WTC11 (cell line): Measurements from ENCODE around the gene CTIF. TPM values are rescaled to one million over a fixed set of nuclear protein-coding genes. Genes with fewer than 3 reads are reported as not detected.

ENCODE experiments used
- ATAC-seq: fragments of 200-7000 bp; cut with Tn5 transposase; 2 replicates; pipeline ENCODE4 v1.10.0; 2021; ENCODE audit warnings: mild to moderate bottlenecking, moderate library complexity
- CTCF ChIA-PET: fragments of 300-600 bp; sonication (Branson Sonifier 250); formaldehyde crosslinking; loops from one replicate; lab custom pipeline; 2021; ENCODE audit warnings: antibody characterized with exemption; lab: Charles Lee
- POLR2A ChIA-PET: fragments of 350-600 bp; sonication (Branson Sonifier 250); formaldehyde crosslinking; loops from one replicate; lab custom pipeline; 2021; ENCODE audit warnings: antibody characterized with exemption; lab: Charles Lee
- DNase-seq: peaks from one replicate; pipeline ENCODE4 v3.0.0; 2021; ENCODE audit warnings: low spot score
- H3K27ac Mint-ChIP-seq: 2 replicates; pipeline ENCODE4 v1.8.0; 2021; ENCODE audit warnings: mixed read lengths
- H3K27me3 Mint-ChIP-seq: 2 replicates; pipeline ENCODE4 v1.8.0; 2021; ENCODE audit warnings: low read depth, mild to moderate bottlenecking, moderate library complexity, mixed read lengths
- H3K36me3 Mint-ChIP-seq: 2 replicates; pipeline ENCODE4 v1.8.0; 2021; ENCODE audit warnings: mixed read lengths
- H3K4me1 Mint-ChIP-seq: 2 replicates; pipeline ENCODE4 v1.8.0; 2022; ENCODE audit warnings: mixed read lengths
- H3K4me3 Mint-ChIP-seq: 2 replicates; pipeline ENCODE4 v1.8.0; 2021; ENCODE audit warnings: mild to moderate bottlenecking, moderate library complexity, mixed read lengths
- H3K9me3 Mint-ChIP-seq: 2 replicates; pipeline ENCODE4 v1.8.0; 2021; ENCODE audit warnings: mixed read lengths
- EMX1 ChIP-seq: fragments of 250-450 bp; sonication (Bioruptor Pico); IDR thresholded peaks from 2 replicates; pipeline ENCODE4 v1.8.0; 2021; ENCODE audit warnings: mild to moderate bottlenecking
- FOXJ3 ChIP-seq: sonication (generic); formaldehyde crosslinking; IDR thresholded peaks from 2 replicates; pipeline ENCODE4 v1.9.0; 2021; ENCODE audit warnings: missing genetic modification reagents, mild to moderate bottlenecking, borderline replicate concordance
- IRF2 ChIP-seq: sonication (generic); formaldehyde crosslinking; IDR thresholded peaks from 2 replicates; pipeline ENCODE4 v1.8.0; 2022; ENCODE audit warnings: low read depth, missing genetic modification reagents, borderline replicate concordance
- JUN ChIP-seq: sonication (generic); formaldehyde crosslinking; IDR thresholded peaks from 2 replicates; pipeline ENCODE4 v1.8.0; 2023; ENCODE audit warnings: mild to moderate bottlenecking, missing genetic modification reagents
- KAT7 ChIP-seq: sonication (generic); formaldehyde crosslinking; IDR thresholded peaks from 2 replicates; pipeline ENCODE4 v1.8.1; 2023; ENCODE audit warnings: missing genetic modification reagents, mild to moderate bottlenecking, borderline replicate concordance
- MXD4 ChIP-seq: fragments of 250-450 bp; sonication (Bioruptor Pico); IDR thresholded peaks from 2 replicates; pipeline ENCODE4 v1.8.0; 2021; ENCODE audit warnings: mild to moderate bottlenecking, moderate library complexity, borderline replicate concordance
- MYBL2 ChIP-seq: sonication (generic); formaldehyde crosslinking; IDR thresholded peaks from 2 replicates; pipeline ENCODE4 v1.8.1; 2023; ENCODE audit warnings: mild to moderate bottlenecking, moderate library complexity, missing genetic modification reagents
- NFE2L1 ChIP-seq: sonication (generic); formaldehyde crosslinking; IDR thresholded peaks from 2 replicates; pipeline ENCODE4 v1.8.1; 2023; ENCODE audit warnings: missing genetic modification reagents
- NFYB ChIP-seq: sonication (generic); formaldehyde crosslinking; conservative IDR thresholded peaks from 2 replicates; pipeline ENCODE4 v1.8.0; 2022; ENCODE audit warnings: low read depth, missing genetic modification reagents
- OVOL2 ChIP-seq: fragments of 250-450 bp; sonication (Bioruptor Pico); IDR thresholded peaks from 2 replicates; pipeline ENCODE4 v1.9.0; 2021; ENCODE audit warnings: mild to moderate bottlenecking, borderline replicate concordance
- TEAD1 ChIP-seq: sonication (generic); formaldehyde crosslinking; IDR thresholded peaks from 2 replicates; pipeline ENCODE4 v1.8.0; 2022; ENCODE audit warnings: mild to moderate bottlenecking, missing genetic modification reagents
- ZNF232 ChIP-seq: sonication (generic); formaldehyde crosslinking; IDR thresholded peaks from 2 replicates; pipeline ENCODE4 v1.8.0; 2022; ENCODE audit warnings: mild to moderate bottlenecking, missing genetic modification reagents
- total RNA-seq: library from RNA; stranded (reverse); gene quantifications from 3 replicates; pipeline ENCODE4 v1.2.3, GENCODE V29; 2021
- TF ChIP-seq, protein P1 (sequence below): fragments of 250-450 bp; sonication (Bioruptor Pico); IDR thresholded peaks from 2 replicates; pipeline ENCODE4 v2.1.2; 2022; ENCODE audit warnings: mild to moderate bottlenecking, moderate library complexity
- TF ChIP-seq, protein P2 (sequence below): sonication (generic); formaldehyde crosslinking; IDR thresholded peaks from 2 replicates; pipeline ENCODE4 v1.8.1; 2022; ENCODE audit warnings: mild to moderate bottlenecking, moderate library complexity, missing genetic modification reagents
- TF ChIP-seq, protein P3 (sequence below): sonication (generic); formaldehyde crosslinking; IDR thresholded peaks from 2 replicates; pipeline ENCODE4 v1.8.0; 2022; ENCODE audit warnings: mild to moderate bottlenecking, missing genetic modification reagents
- TF ChIP-seq, protein P4 (sequence below): sonication (generic); formaldehyde crosslinking; IDR thresholded peaks from 2 replicates; pipeline ENCODE4 v1.8.1; 2022; ENCODE audit warnings: low read depth, missing genetic modification reagents, borderline replicate concordance
- TF ChIP-seq, protein P5 (sequence below): sonication (generic); formaldehyde crosslinking; IDR thresholded peaks from 2 replicates; pipeline ENCODE4 v1.8.1; 2023; ENCODE audit warnings: mild to moderate bottlenecking, missing genetic modification reagents, borderline replicate concordance
- TF ChIP-seq, protein P6 (sequence below): sonication (generic); formaldehyde crosslinking; IDR thresholded peaks from 2 replicates; pipeline ENCODE4 v1.8.1; 2023; ENCODE audit warnings: mild to moderate bottlenecking, missing genetic modification reagents, moderate library complexity
- TF ChIP-seq, protein P7 (sequence below): sonication (generic); formaldehyde crosslinking; IDR thresholded peaks from 2 replicates; pipeline ENCODE4 v1.8.1; 2022; ENCODE audit warnings: low read depth, mild to moderate bottlenecking, moderate library complexity, missing genetic modification reagents, borderline replicate concordance
- TF ChIP-seq, protein P8 (sequence below): sonication (generic); formaldehyde crosslinking; IDR thresholded peaks from 2 replicates; pipeline ENCODE4 v1.8.0; 2023; ENCODE audit warnings: missing genetic modification reagents, mild to moderate bottlenecking, borderline replicate concordance

The CTIF gene
- total RNA-seq, 1 experiment from 2014 or later = 28.5 TPM

DNA sequence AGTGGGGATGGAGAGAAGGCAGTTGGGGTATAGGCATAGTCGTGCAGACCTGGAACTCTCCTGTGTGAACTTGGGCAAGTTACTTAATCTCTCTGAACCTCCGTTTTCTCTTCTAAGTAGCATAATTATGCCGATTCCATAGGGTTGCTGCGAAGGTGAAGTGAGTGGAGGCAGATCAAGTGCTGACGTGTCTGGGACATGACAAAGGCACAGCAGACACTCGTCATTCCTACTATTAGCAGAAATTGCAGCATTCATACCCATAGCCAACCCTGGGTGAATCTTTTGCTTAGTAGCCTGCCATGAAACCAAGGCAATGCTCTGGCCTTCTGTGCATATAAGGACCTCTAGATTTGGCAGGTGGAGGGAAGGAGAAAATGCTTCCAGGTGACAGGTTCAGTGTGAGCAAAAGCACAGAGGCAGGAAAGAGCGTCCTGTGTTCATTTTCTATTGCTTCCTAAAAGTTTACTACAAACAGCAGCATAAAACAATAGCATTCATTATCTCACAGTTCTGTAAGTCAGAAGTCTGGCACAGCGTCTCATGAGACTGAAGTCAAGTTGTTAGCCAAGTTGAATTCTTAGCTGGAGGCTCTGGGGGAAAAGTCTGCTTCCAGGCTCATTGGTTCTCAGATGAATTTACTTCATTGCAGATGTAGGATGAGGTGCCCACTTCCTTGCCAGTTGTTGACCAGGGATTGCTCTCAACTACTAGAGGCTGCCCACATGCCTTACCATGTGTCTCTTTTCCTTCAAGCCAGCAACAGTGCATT, 77.8 kb downstream of the CTIF start:
- no peak overlapping the region for H3K4me3 Mint-ChIP-seq
- no peaks in the 10 kb centered on the region for H3K9me3 Mint-ChIP-seq
- POLR2A ChIA-PET = no interaction called here
- H3K4me1 Mint-ChIP-seq = peaks cover 35% of the 10 kb centered on the region
- CTCF ChIA-PET = no interaction called here
- TF ChIP-seq MYBL2 = no peak
- no peak for TF ChIP-seq TEAD1 (CRISPR knock-in tag)
- TF ChIP-seq NFE2L1 (CRISPR knock-in tag) = no peak
- no peak for TF ChIP-seq KAT7 (CRISPR knock-in tag)
- TF ChIP-seq, protein P1, sequence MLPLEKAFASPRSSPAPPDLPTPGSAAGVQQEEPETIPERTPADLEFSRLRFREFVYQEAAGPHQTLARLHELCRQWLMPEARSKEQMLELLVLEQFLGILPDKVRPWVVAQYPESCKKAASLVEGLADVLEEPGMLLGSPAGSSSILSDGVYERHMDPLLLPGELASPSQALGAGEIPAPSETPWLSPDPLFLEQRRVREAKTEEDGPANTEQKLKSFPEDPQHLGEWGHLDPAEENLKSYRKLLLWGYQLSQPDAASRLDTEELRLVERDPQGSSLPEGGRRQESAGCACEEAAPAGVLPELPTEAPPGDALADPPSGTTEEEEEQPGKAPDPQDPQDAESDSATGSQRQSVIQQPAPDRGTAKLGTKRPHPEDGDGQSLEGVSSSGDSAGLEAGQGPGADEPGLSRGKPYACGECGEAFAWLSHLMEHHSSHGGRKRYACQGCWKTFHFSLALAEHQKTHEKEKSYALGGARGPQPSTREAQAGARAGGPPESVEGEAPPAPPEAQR = no peak
- TF ChIP-seq JUN = no peak
- no peak for TF ChIP-seq OVOL2
- no peak for TF ChIP-seq MXD4
- TF ChIP-seq, protein P2, sequence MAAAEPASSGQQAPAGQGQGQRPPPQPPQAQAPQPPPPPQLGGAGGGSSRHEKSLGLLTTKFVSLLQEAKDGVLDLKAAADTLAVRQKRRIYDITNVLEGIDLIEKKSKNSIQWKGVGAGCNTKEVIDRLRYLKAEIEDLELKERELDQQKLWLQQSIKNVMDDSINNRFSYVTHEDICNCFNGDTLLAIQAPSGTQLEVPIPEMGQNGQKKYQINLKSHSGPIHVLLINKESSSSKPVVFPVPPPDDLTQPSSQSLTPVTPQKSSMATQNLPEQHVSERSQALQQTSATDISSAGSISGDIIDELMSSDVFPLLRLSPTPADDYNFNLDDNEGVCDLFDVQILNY = no peak
- TF ChIP-seq, protein P3, sequence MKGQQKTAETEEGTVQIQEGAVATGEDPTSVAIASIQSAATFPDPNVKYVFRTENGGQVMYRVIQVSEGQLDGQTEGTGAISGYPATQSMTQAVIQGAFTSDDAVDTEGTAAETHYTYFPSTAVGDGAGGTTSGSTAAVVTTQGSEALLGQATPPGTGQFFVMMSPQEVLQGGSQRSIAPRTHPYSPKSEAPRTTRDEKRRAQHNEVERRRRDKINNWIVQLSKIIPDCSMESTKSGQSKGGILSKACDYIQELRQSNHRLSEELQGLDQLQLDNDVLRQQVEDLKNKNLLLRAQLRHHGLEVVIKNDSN = no peak
- no peak for TF ChIP-seq IRF2 (CRISPR knock-in tag)
- no peak for TF ChIP-seq NFYB (CRISPR knock-in tag)
- TF ChIP-seq, protein P4, sequence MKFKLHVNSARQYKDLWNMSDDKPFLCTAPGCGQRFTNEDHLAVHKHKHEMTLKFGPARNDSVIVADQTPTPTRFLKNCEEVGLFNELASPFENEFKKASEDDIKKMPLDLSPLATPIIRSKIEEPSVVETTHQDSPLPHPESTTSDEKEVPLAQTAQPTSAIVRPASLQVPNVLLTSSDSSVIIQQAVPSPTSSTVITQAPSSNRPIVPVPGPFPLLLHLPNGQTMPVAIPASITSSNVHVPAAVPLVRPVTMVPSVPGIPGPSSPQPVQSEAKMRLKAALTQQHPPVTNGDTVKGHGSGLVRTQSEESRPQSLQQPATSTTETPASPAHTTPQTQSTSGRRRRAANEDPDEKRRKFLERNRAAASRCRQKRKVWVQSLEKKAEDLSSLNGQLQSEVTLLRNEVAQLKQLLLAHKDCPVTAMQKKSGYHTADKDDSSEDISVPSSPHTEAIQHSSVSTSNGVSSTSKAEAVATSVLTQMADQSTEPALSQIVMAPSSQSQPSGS = no peak
- no peak for TF ChIP-seq FOXJ3 (CRISPR knock-in tag)
- TF ChIP-seq, protein P5, sequence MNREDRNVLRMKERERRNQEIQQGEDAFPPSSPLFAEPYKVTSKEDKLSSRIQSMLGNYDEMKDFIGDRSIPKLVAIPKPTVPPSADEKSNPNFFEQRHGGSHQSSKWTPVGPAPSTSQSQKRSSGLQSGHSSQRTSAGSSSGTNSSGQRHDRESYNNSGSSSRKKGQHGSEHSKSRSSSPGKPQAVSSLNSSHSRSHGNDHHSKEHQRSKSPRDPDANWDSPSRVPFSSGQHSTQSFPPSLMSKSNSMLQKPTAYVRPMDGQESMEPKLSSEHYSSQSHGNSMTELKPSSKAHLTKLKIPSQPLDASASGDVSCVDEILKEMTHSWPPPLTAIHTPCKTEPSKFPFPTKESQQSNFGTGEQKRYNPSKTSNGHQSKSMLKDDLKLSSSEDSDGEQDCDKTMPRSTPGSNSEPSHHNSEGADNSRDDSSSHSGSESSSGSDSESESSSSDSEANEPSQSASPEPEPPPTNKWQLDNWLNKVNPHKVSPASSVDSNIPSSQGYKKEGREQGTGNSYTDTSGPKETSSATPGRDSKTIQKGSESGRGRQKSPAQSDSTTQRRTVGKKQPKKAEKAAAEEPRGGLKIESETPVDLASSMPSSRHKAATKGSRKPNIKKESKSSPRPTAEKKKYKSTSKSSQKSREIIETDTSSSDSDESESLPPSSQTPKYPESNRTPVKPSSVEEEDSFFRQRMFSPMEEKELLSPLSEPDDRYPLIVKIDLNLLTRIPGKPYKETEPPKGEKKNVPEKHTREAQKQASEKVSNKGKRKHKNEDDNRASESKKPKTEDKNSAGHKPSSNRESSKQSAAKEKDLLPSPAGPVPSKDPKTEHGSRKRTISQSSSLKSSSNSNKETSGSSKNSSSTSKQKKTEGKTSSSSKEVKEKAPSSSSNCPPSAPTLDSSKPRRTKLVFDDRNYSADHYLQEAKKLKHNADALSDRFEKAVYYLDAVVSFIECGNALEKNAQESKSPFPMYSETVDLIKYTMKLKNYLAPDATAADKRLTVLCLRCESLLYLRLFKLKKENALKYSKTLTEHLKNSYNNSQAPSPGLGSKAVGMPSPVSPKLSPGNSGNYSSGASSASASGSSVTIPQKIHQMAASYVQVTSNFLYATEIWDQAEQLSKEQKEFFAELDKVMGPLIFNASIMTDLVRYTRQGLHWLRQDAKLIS (CRISPR knock-in tag) = no peak
- TF ChIP-seq EMX1 (CRISPR knock-in tag) = no peak
- TF ChIP-seq, protein P6, sequence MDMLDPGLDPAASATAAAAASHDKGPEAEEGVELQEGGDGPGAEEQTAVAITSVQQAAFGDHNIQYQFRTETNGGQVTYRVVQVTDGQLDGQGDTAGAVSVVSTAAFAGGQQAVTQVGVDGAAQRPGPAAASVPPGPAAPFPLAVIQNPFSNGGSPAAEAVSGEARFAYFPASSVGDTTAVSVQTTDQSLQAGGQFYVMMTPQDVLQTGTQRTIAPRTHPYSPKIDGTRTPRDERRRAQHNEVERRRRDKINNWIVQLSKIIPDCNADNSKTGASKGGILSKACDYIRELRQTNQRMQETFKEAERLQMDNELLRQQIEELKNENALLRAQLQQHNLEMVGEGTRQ = no peak
- TF ChIP-seq ZNF232 (CRISPR knock-in tag) = no peak
- TF ChIP-seq, protein P7, sequence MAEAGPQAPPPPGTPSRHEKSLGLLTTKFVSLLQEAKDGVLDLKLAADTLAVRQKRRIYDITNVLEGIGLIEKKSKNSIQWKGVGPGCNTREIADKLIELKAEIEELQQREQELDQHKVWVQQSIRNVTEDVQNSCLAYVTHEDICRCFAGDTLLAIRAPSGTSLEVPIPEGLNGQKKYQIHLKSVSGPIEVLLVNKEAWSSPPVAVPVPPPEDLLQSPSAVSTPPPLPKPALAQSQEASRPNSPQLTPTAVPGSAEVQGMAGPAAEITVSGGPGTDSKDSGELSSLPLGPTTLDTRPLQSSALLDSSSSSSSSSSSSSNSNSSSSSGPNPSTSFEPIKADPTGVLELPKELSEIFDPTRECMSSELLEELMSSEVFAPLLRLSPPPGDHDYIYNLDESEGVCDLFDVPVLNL (CRISPR knock-in tag) = no peak
- TF ChIP-seq, protein P8, sequence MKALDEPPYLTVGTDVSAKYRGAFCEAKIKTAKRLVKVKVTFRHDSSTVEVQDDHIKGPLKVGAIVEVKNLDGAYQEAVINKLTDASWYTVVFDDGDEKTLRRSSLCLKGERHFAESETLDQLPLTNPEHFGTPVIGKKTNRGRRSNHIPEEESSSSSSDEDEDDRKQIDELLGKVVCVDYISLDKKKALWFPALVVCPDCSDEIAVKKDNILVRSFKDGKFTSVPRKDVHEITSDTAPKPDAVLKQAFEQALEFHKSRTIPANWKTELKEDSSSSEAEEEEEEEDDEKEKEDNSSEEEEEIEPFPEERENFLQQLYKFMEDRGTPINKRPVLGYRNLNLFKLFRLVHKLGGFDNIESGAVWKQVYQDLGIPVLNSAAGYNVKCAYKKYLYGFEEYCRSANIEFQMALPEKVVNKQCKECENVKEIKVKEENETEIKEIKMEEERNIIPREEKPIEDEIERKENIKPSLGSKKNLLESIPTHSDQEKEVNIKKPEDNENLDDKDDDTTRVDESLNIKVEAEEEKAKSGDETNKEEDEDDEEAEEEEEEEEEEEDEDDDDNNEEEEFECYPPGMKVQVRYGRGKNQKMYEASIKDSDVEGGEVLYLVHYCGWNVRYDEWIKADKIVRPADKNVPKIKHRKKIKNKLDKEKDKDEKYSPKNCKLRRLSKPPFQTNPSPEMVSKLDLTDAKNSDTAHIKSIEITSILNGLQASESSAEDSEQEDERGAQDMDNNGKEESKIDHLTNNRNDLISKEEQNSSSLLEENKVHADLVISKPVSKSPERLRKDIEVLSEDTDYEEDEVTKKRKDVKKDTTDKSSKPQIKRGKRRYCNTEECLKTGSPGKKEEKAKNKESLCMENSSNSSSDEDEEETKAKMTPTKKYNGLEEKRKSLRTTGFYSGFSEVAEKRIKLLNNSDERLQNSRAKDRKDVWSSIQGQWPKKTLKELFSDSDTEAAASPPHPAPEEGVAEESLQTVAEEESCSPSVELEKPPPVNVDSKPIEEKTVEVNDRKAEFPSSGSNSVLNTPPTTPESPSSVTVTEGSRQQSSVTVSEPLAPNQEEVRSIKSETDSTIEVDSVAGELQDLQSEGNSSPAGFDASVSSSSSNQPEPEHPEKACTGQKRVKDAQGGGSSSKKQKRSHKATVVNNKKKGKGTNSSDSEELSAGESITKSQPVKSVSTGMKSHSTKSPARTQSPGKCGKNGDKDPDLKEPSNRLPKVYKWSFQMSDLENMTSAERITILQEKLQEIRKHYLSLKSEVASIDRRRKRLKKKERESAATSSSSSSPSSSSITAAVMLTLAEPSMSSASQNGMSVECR (CRISPR knock-in tag) = no peak
- H3K36me3 Mint-ChIP-seq = no peaks in the 10 kb centered on the region
- H3K27me3 Mint-ChIP-seq = no peaks in the 10 kb centered on the region
- peak overlapping the region; percentile 36; the same call in 1 of the 2 replicates for H3K27ac Mint-ChIP-seq
- DNase-seq = no peak
- no peak for ATAC-seq
